KMS-11 (cell line): ENCODE measurements around the gene PBRM1.

ENCODE experiments used
- H2AFZ ChIP-seq: fragments of 200-600 bp; sonication (generic); 2 replicates; pipeline ENCODE4 v1.6.1; 2016; ENCODE audit warnings: antibody characterized with exemption, mixed run types, low read depth
- H3K27ac ChIP-seq: fragments of 200-600 bp; sonication (generic); 2 replicates; pipeline ENCODE4 v1.6.1; 2016; ENCODE audit warnings: mild to moderate bottlenecking, mixed run types
- H3K27me3 ChIP-seq: fragments of 200-600 bp; sonication (generic); 2 replicates; pipeline ENCODE4 v1.6.1; 2017; ENCODE audit warnings: mild to moderate bottlenecking, low read depth, mixed run types, moderate library complexity; ENCODE audit not compliant: insufficient read depth
- H3K36me3 ChIP-seq: fragments of 200-600 bp; sonication (generic); 2 replicates; pipeline ENCODE4 v1.6.1; 2017; ENCODE audit warnings: mild to moderate bottlenecking, mixed run types; ENCODE audit not compliant: insufficient read depth
- H3K4me1 ChIP-seq: fragments of 200-600 bp; sonication (generic); 2 replicates; pipeline ENCODE4 v1.6.1; 2016; ENCODE audit warnings: mild to moderate bottlenecking, low read depth, mixed run types; ENCODE audit not compliant: poor library complexity, severe bottlenecking
- H3K4me2 ChIP-seq: fragments of 200-600 bp; sonication (generic); 2 replicates; pipeline ENCODE4 v1.7.0; 2016; ENCODE audit warnings: mild to moderate bottlenecking, mixed run types
- H3K4me3 ChIP-seq: fragments of 200-600 bp; sonication (generic); IDR thresholded peaks from 2 replicates; pipeline ENCODE4 v1.6.1; 2017; ENCODE audit warnings: low read depth, low read length, mixed read lengths; ENCODE audit not compliant: insufficient read depth
- H3K79me2 ChIP-seq: fragments of 200-600 bp; sonication (generic); 2 replicates; pipeline ENCODE4 v1.6.1; 2016; ENCODE audit warnings: low read depth, mixed run types; ENCODE audit not compliant: insufficient read depth
- H3K9ac ChIP-seq: fragments of 200-600 bp; sonication (generic); 2 replicates; pipeline ENCODE4 v1.6.1; 2016; ENCODE audit warnings: mild to moderate bottlenecking, mixed run types
- H4K20me1 ChIP-seq: fragments of 200-600 bp; sonication (generic); 2 replicates; pipeline ENCODE4 v1.6.1; 2016; ENCODE audit warnings: mild to moderate bottlenecking, mixed run types; ENCODE audit not compliant: insufficient read depth
- CTCF ChIP-seq: fragments of 200-600 bp; sonication (generic); conservative IDR thresholded peaks from 2 replicates; pipeline ENCODE4 v1.6.1; 2017; ENCODE audit warnings: low read depth, mild to moderate bottlenecking, antibody characterized with exemption, low read length, moderate library complexity, mixed read lengths

PBRM1 gene

DNA sequence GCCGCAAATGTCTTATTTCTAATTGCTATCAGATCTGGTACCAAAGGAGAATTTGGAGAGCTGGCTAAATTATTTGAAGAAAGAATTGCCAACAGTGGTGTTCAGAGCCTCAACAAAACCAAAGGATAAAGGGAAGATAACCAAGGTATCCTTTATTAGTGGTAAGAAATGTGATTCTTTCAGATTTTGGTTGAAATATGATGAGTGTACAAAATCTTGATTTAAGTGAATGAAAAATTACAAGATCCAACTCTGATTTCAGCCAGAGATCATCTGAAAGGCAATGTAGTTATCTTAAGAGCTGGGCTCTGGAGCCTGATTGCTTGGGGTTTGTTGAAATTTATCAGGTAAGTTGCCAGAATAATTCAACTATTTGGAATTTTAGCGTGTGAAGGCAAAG, 4.8 kb upstream of the PBRM1 start:
- Histone ChIP-seq H3K4me2 (no peak overlapping the region), H3K27me3 (no peaks in the 10 kb centered on the region), H3K27ac (no peak overlapping the region), H2AFZ (no peak overlapping the region), H3K36me3 (peaks cover 17% of the 10 kb centered on the region; the same call in 1 of the 2 replicates), H4K20me1 (no peaks in the 10 kb centered on the region), H3K4me3 (no peak overlapping the region), H3K4me1 (peaks cover 80% of the 10 kb centered on the region), H3K9ac (no peak overlapping the region), H3K79me2 (peaks cover 49% of the 10 kb centered on the region)
- TF ChIP-seq CTCF = no peak

DNA sequence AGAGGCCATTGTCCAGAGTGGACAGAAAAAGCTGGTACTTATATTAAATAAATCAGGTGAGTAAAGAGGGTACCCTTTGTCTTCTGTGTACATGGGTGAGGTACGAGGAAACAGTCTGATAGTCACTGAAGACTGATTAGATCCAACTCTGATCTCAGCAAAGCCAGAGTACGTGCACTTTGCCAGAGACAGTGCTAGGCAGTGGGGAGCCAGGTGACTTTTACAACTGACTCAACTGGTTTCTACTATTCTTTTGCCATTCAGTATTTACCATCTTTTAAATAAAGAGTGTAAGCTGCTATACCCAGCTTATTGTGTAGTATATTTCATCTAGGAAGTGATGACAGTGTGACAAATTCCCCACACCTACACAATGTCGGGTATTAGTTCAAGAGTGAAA, 3.4 kb upstream of the PBRM1 start:
- TF ChIP-seq CTCF = no peak
- H4K20me1 ChIP-seq = no peaks in the 10 kb centered on the region
- H3K9ac ChIP-seq = no peak overlapping the region
- peaks cover 73% of the 10 kb centered on the region for H3K4me1 ChIP-seq
- H3K27ac ChIP-seq = no peak overlapping the region; the same call in 1 of the 2 replicates
- H3K36me3 ChIP-seq = peaks cover 17% of the 10 kb centered on the region; the same call in 1 of the 2 replicates
- H2AFZ ChIP-seq = no peak overlapping the region
- no peak overlapping the region for H3K4me2 ChIP-seq
- peaks cover 60% of the 10 kb centered on the region for H3K79me2 ChIP-seq
- H3K27me3 ChIP-seq = no peaks in the 10 kb centered on the region
- H3K4me3 ChIP-seq = no peak overlapping the region

DNA sequence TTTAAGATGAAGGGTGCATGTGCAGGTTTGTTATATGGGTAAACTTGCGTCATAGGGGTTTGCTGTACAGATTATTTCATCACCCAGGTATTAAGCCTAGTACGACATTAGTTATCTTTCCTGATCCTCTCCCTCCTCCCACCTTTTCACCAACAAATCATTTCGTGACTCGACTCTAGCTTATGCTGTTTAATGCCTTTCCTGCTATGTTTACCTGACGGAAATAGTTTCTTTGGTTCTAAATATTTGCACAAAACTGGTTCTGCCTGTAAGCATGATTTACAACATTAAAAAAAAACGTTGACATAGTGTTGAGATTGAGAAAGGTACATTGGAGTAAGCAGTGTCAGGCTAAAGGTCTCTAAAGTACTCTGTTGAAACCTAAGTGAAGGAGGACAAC, 2.6 kb upstream of the PBRM1 start:
- Histone ChIP-seq H3K27me3 (no peaks in the 10 kb centered on the region), H3K4me3 (no peak overlapping the region), H3K4me2 (peak overlapping the region; percentile 95; the same call in 1 of the 2 replicates), H3K79me2 (peaks cover 69% of the 10 kb centered on the region), H3K9ac (no peak overlapping the region), H4K20me1 (no peaks in the 10 kb centered on the region), H3K36me3 (peaks cover 17% of the 10 kb centered on the region; the same call in 1 of the 2 replicates), H3K4me1 (peaks cover 71% of the 10 kb centered on the region), H3K27ac (no peak overlapping the region; the same call in 1 of the 2 replicates), H2AFZ (no peak overlapping the region)
- no peak for TF ChIP-seq CTCF

- H3K27me3 ChIP-seq = no peaks in the 10 kb centered on the region
- H4K20me1 ChIP-seq = no peaks in the 10 kb centered on the region
- peaks cover 17% of the 10 kb centered on the region; the same call in 1 of the 2 replicates for H3K36me3 ChIP-seq
- peak overlapping the region; percentile 88 for H3K4me2 ChIP-seq
- H3K4me3 ChIP-seq = no peak overlapping the region
- TF ChIP-seq CTCF = no peak
- H3K4me1 ChIP-seq = peaks cover 64% of the 10 kb centered on the region
- H3K79me2 ChIP-seq = peaks cover 72% of the 10 kb centered on the region
- peak overlapping the region; percentile 30; the same call in 1 of the 2 replicates for H2AFZ ChIP-seq
- H3K27ac ChIP-seq = peak overlapping the region; percentile 96
- peak overlapping the region; percentile 89 for H3K9ac ChIP-seq
These were observed 416 bp downstream of the PBRM1 start for GRCh38 chr3:52685285-52685708.
